Breast epithelium (tissue), 3 donors: ENCODE data around the gene ACACB.

ENCODE experiments used
- POLR2A ChIP-seq: fragments of 450-650 bp; IDR thresholded peaks from one replicate; pipeline ENCODE4 v1.6.1; 2016; ENCODE audit warnings: antibody characterized with exemption, mild to moderate bottlenecking, moderate library complexity
- TF ChIP-seq, protein P1 (sequence below), 3 donors: fragments of 450-650 bp; IDR thresholded peaks; one replicate each; pipeline ENCODE4 v1.5.1; 2016 to 2017; ENCODE audit warnings: antibody characterized with exemption in 3 of 3, mild to moderate bottlenecking in 3 of 3, moderate library complexity in 3 of 3

DNA sequence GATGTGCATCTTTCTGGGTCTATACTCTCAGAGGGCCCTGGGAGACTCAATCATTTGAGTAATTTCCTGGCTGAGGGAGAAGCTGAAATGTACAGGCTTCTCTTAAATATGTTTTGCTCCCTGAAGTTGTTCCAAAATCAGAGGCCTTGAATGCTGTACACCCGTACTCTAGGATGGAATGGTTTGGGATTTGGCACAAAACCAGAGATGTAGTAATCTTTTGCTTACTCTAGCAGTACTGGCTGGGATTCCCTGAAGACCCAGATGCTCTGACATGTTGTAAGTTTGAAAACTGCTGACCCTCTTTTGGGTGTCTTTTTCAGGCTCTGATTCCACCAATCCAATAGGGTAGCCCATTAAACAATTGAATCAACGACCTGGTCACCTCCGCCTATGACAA is 10.4 kb downstream of the ACACB start:
- TF ChIP-seq, protein P1, sequence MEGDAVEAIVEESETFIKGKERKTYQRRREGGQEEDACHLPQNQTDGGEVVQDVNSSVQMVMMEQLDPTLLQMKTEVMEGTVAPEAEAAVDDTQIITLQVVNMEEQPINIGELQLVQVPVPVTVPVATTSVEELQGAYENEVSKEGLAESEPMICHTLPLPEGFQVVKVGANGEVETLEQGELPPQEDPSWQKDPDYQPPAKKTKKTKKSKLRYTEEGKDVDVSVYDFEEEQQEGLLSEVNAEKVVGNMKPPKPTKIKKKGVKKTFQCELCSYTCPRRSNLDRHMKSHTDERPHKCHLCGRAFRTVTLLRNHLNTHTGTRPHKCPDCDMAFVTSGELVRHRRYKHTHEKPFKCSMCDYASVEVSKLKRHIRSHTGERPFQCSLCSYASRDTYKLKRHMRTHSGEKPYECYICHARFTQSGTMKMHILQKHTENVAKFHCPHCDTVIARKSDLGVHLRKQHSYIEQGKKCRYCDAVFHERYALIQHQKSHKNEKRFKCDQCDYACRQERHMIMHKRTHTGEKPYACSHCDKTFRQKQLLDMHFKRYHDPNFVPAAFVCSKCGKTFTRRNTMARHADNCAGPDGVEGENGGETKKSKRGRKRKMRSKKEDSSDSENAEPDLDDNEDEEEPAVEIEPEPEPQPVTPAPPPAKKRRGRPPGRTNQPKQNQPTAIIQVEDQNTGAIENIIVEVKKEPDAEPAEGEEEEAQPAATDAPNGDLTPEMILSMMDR (IDR thresholded peaks at IDR 0.05), result no peak
- TF ChIP-seq POLR2A, result no peak
